Measurements from ENCODE around the gene RABGAP1L. TPM values are rescaled to one million over a fixed set of nuclear protein-coding genes. Genes with fewer than 3 reads are reported as not detected.

Gene RABGAP1L
- total and polyA plus RNA-seq, 10 of the 15 experiments (the other 5 are each of a cell fraction or from before 2014, with no cell fraction given): 5.8 to 194 (median 113) TPM

DNA sequence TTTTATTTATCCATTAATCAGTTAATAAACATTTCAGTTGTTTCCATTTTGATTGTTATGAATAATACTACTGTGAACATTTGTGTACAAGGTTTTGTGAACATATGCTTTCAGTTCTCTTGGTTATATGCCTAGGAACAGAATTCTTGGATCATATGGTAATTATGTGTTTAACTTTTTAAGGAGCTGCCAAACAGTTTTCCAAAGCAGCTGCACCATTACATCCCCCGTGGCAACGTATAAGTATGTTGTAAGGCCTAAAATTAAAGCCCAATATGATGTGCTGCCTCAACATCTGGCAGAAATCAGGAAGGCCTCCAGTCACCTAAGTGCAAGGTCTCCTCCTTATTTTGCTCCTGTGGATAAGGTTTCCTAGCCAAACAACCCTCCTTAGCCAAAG is 604.9 kb downstream of the RABGAP1L start:
- H3K79me2 ChIP-seq (ENCODE audit: control insufficient read depth, insufficient read depth, low read length): no peaks in the 10 kb centered on the region
- H2AFZ ChIP-seq (ENCODE audit: control insufficient read depth, low read depth, low read length): no peak overlapping the region
- ChIA-PET POLR2A (no interaction called here), SMC1A (ENCODE audit: uncharacterized antibody, unreplicated experiment) (interaction anchor here (1.0 kb wide), 1 partner anchor 10 kb away, joined by 3 read pairs; no protein-coding TSS in a partner anchor), RAD21 (ENCODE audit: unreplicated experiment) (no interaction called here), CTCF (interaction anchor here (0.8 kb wide), 1 partner anchor 219 kb away, joined by 3 read pairs; no protein-coding TSS in a partner anchor)
- no peak for FAIRE-seq
- in situ Hi-C loops (cut with MboI) (no loop called here), intact Hi-C loops (cut with micrococcal nuclease; ENCODE audit: unreplicated experiment) (no loop called here)
- WGBS (ENCODE audit: insufficient coverage, insufficient replicate concordance, low lambda C conversion rate, missing lambda C conversion rate): 95% methylated on average over 2 of the region's 2 CpGs
- no peak overlapping the region for H3K4me2 ChIP-seq (ENCODE audit: control insufficient read depth, insufficient read depth)
- no peak for ATAC-seq
- no peak overlapping the region for H3K4me3 ChIP-seq
- H4K20me1 ChIP-seq (ENCODE audit: control insufficient read depth, insufficient read depth): no peaks in the 10 kb centered on the region
- BruUV-seq (replicated peaks): no TSS peak
- no peaks in the 10 kb centered on the region for H3K27me3 ChIP-seq (replicated peaks in 1 of 2; ENCODE audit: control insufficient read depth in 2 of 2, insufficient read depth in 2 of 2, low read length in 1 of 2)
- DNase-seq (ENCODE audit: low read depth, low spot score): no peak
- H3K36me3 ChIP-seq (ENCODE audit: control insufficient read depth in 2 of 2, insufficient read depth in 2 of 2, low read length in 1 of 2): no peaks in the 10 kb centered on the region
- H3K4me1 ChIP-seq (ENCODE audit: control insufficient read depth, insufficient read depth, low read length): no peaks in the 10 kb centered on the region
- no peak overlapping the region for H3K9ac ChIP-seq (ENCODE audit: control insufficient read depth, insufficient read depth, low read length)
- H3K9me3 ChIP-seq (replicated peaks; ENCODE audit: control insufficient read depth, insufficient read depth, low read length): no peaks in the 10 kb centered on the region
- no peak overlapping the region for H3K27ac ChIP-seq (ENCODE audit: control insufficient read depth, insufficient read depth)
- TF ChIP-seq SMC3 (IDR thresholded peaks at IDR 0.05; ENCODE audit: borderline replicate concordance, low read length) (no peak), KDM1A (IDR thresholded peaks at IDR 0.05; ENCODE audit: borderline replicate concordance) (no peak), PKNOX1 (IDR thresholded peaks at IDR 0.05) (no peak), TCF7 (IDR thresholded peaks at IDR 0.05; ENCODE audit: borderline replicate concordance) (no peak), RUNX3 (IDR thresholded peaks at IDR 0.05; ENCODE audit: low read length) (no peak), SKIL (IDR thresholded peaks at IDR 0.05; ENCODE audit: low read depth, poor library complexity, severe bottlenecking) (no peak), RELA (IDR thresholded peaks at IDR 0.05; ENCODE audit: borderline replicate concordance, partially characterized antibody) (no peak), CBFB (IDR thresholded peaks at IDR 0.05; ENCODE audit: low read depth) (no peak), ZNF687 (IDR thresholded peaks at IDR 0.05) (no peak), SP1 (IDR thresholded peaks at IDR 0.05; ENCODE audit: low read depth, low read length) (no peak), RAD21 (IDR thresholded peaks at IDR 0.05; ENCODE audit: insufficient read depth, low read depth, low read length) (no peak), MYB (IDR thresholded peaks at IDR 0.05; ENCODE audit: borderline replicate concordance, low read depth, low read length) (no peak), POU2F2 (IDR thresholded peaks at IDR 0.05; ENCODE audit: borderline replicate concordance, low read depth, low read length) (no peak), NKRF (conservative IDR thresholded peaks at IDR 0.05) (no peak), YBX1 (IDR thresholded peaks at IDR 0.05) (no peak)

Measured in GM12878 (cell line).